ENCODE data around the gene SOX5. TPM values are rescaled to one million over a fixed set of nuclear protein-coding genes. Genes with fewer than 3 reads are reported as not detected.

SOX5 gene
- total RNA-seq, 1 experiment from 2014 or later: 3.1 TPM

DNA sequence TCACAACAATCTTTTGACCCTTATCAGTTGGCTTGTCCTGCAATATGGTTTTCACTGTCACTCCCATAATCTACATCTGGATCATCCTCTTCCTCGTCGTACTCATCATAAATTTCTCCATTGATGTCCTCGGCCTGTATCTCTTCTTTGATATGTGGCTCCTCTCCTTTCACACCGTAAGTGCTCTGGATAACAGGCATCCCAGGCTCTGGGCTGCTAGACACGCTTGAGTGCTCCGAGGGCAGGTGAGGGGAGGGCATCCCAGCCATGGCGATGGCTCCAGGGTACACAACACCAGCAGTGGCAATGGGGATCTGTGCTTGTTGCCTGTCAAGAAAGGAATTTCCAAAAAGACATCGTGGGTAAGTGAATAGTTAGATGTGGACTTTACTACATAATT is 415.3 kb downstream of the SOX5 start:
- WGBS (ENCODE audit: extremely low coverage, insufficient read length, low lambda C conversion rate): no CpG with 5 or more reads among the region's 8 CpGs
- Mint-ChIP-seq H3K4me1 (peaks cover 9 to 18% of the 10 kb centered on the region in 2 experiments), H3K4me3 (no peak overlapping the region), H3K9me3 (peaks cover 0 to 3% of the 10 kb centered on the region in 2 experiments; a peak in 2 of 5 replicates), H3K27me3 (ENCODE audit: low read depth) (no peaks in the 10 kb centered on the region), H3K36me3 (ENCODE audit: insufficient read depth in 1 of 3, low read depth in 3 of 3) (peaks cover 0 to 8% (median 1%) of the 10 kb centered on the region in 3 experiments; a peak in 3 of 7 replicates), H3K27ac (peak overlapping the region in 1 of 3 experiments; percentile 87; a peak in 1 of 7 replicates)
- H4K20me1 ChIP-seq (ENCODE audit: control insufficient read depth, insufficient read depth, insufficient read length): no peaks in the 10 kb centered on the region
- no peak overlapping the region for H3K56ac ChIP-seq (ENCODE audit: insufficient read length, low read depth, low read length)
- no peak overlapping the region for H3K23ac ChIP-seq (ENCODE audit: insufficient read length, low read depth, low read length)
- H3K27ac ChIP-seq (ENCODE audit: insufficient read length, low read depth, low read length): no peak overlapping the region
- H3K4me2 ChIP-seq (ENCODE audit: insufficient read depth, insufficient read length, low read length): no peak overlapping the region
- H3K23me2 ChIP-seq (ENCODE audit: insufficient read length, low read depth, low read length, poor library complexity, severe bottlenecking): no peaks in the 10 kb centered on the region
- no peak overlapping the region for H2BK12ac ChIP-seq (ENCODE audit: insufficient read length, low read depth, low read length)
- TF ChIP-seq, protein P1, sequence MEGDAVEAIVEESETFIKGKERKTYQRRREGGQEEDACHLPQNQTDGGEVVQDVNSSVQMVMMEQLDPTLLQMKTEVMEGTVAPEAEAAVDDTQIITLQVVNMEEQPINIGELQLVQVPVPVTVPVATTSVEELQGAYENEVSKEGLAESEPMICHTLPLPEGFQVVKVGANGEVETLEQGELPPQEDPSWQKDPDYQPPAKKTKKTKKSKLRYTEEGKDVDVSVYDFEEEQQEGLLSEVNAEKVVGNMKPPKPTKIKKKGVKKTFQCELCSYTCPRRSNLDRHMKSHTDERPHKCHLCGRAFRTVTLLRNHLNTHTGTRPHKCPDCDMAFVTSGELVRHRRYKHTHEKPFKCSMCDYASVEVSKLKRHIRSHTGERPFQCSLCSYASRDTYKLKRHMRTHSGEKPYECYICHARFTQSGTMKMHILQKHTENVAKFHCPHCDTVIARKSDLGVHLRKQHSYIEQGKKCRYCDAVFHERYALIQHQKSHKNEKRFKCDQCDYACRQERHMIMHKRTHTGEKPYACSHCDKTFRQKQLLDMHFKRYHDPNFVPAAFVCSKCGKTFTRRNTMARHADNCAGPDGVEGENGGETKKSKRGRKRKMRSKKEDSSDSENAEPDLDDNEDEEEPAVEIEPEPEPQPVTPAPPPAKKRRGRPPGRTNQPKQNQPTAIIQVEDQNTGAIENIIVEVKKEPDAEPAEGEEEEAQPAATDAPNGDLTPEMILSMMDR (conservative IDR thresholded peaks at IDR 0.05): no peak
- DNase-seq: no peak
- no peak overlapping the region for H3K14ac ChIP-seq (ENCODE audit: insufficient read depth, low read length)
- H4K91ac ChIP-seq (ENCODE audit: insufficient read length, low read depth, low read length): no peak overlapping the region
- no peak overlapping the region for H2BK5ac ChIP-seq (ENCODE audit: insufficient read length, low read length)
- H2AK5ac ChIP-seq (ENCODE audit: insufficient read length, low read length): no peak overlapping the region
- H3K18ac ChIP-seq (ENCODE audit: insufficient read length, low read depth, low read length): no peak overlapping the region
- H2AFZ ChIP-seq (ENCODE audit: low read length): no peak overlapping the region
- H4K5ac ChIP-seq (ENCODE audit: insufficient read length, low read depth, low read length): no peak overlapping the region
- no peaks in the 10 kb centered on the region; the same call in 1 of the 2 replicates for H3K4me1 ChIP-seq (ENCODE audit: insufficient read depth, low read length)
- H2BK15ac ChIP-seq (ENCODE audit: low read depth, low read length): no peak overlapping the region
- H3K9me3 ChIP-seq (ENCODE audit: control insufficient read depth, low read depth, low read length): no peaks in the 10 kb centered on the region
- no peak overlapping the region for H3K4ac ChIP-seq (ENCODE audit: low read depth, low read length)
- no peak overlapping the region for H4K8ac ChIP-seq (replicated peaks; ENCODE audit: insufficient read length, low read depth, low read length)
- H2BK120ac ChIP-seq (ENCODE audit: low read depth, low read length, poor library complexity, severe bottlenecking): no peak overlapping the region
- H3K79me2 ChIP-seq (ENCODE audit: insufficient read depth, low read length): no peaks in the 10 kb centered on the region
- H2BK20ac ChIP-seq (ENCODE audit: low read depth, low read length, poor library complexity, severe bottlenecking): no peak overlapping the region
- H3K9ac ChIP-seq (ENCODE audit: extremely low read depth, insufficient read length, low read length): no peak overlapping the region
- H3T11ph ChIP-seq (ENCODE audit: low read length): no peak overlapping the region
- H3K79me1 ChIP-seq (ENCODE audit: insufficient read depth, low read depth, low read length, poor library complexity, severe bottlenecking): no peaks in the 10 kb centered on the region
- H3K27me3 ChIP-seq (ENCODE audit: insufficient read depth, low read length): no peaks in the 10 kb centered on the region

Measured in H9 (cell line).